A549 (cell line): ENCODE measurements around the gene MEGF6. TPM values are rescaled to one million over a fixed set of nuclear protein-coding genes. Genes with fewer than 3 reads are reported as not detected.

Experiments
- ATAC-seq, 2 experiments: fragments of 200-7000 bp in 1 of 2; fragments of >200 bp in 1 of 2; cut with Nextera tagmentation in 1 of 2; cut with Tn5 transposase in 1 of 2; 3 replicates each; pipeline versions ENCODE4 v1.8.0 to v1.9.1; 2018 to 2020; ENCODE audit warnings: mild to moderate bottlenecking in 1 of 2, moderate library complexity in 1 of 2
- CTCF ChIA-PET: fragments of 300-600 bp; sonication (Branson Sonifier 250); formaldehyde crosslinking; extraction: SDS; loops from one replicate; lab custom pipeline; 2021; ENCODE audit warnings: antibody characterized with exemption, inconsistent platforms; lab: Yijun Ruan, JAX
- POLR2A ChIA-PET: fragments of 350-600 bp; formaldehyde crosslinking; extraction: SDS; loops from one replicate; lab custom pipeline; 2021; ENCODE audit warnings: antibody characterized with exemption, inconsistent platforms; lab: Yijun Ruan, JAX
- DNase-seq, 2 experiments: peaks; one replicate each; pipeline versions ENCODE4 v3.0.0 to v3.0.0-alpha.2; 2011 to 2016; ENCODE audit warnings: low read depth in 1 of 2, low spot score in 1 of 2
- FAIRE-seq: peaks from 2 replicates; lab custom pipeline; 2011; peaks lifted over from hg19 to GRCh38; lab: Jason Lieb, UNC
- H3K27ac ChIP-seq, 2 experiments: fragments of >200 bp; sonication (Bioruptor Twin); formaldehyde crosslinking; 3 replicates each; pipeline ENCODE4 v1.5.1; 2016 to 2017
- H3K4me1 ChIP-seq: fragments of >200 bp; sonication (Bioruptor Twin); formaldehyde crosslinking; 3 replicates; pipeline ENCODE4 v1.6.1; 2016
- H3K4me2 ChIP-seq: fragments of >200 bp; sonication (Bioruptor Twin); formaldehyde crosslinking; 3 replicates; pipeline ENCODE4 v1.6.1; 2016
- H3K4me3 ChIP-seq: fragments of >200 bp; sonication (Bioruptor Twin); formaldehyde crosslinking; 3 replicates; pipeline ENCODE4 v1.5.1; 2016
- H3K9me3 ChIP-seq: fragments of >200 bp; sonication (Bioruptor Twin); formaldehyde crosslinking; 3 replicates; pipeline ENCODE4 v1.6.1; 2016
- CBX8 ChIP-seq: fragments of 200-600 bp; sonication (generic); IDR thresholded peaks from 2 replicates; pipeline ENCODE4 v1.6.1; 2016
- CEBPB ChIP-seq, 2 experiments: fragments of >200 bp in 1 of 2; sonication (Bioruptor Twin) in 1 of 2; formaldehyde crosslinking in 1 of 2; IDR thresholded peaks; 2 replicates each; pipeline ENCODE4 v1.6.1; 2012 to 2016
- EP300 ChIP-seq, 2 experiments: fragments of >200 bp; sonication (Bioruptor Twin); formaldehyde crosslinking; IDR thresholded peaks; 2 replicates in 1 of 2; 3 replicates in 1 of 2; pipeline ENCODE4 v1.6.1; 2016 to 2017
- ESRRA ChIP-seq: fragments of 150-350 bp; IDR thresholded peaks from 2 replicates; pipeline ENCODE4 v1.6.1; 2014; ENCODE audit warnings: mild to moderate bottlenecking, low read length, borderline replicate concordance
- FOSL2 ChIP-seq, 2 experiments: fragments of 450-650 bp in 1 of 2; fragments of >200 bp in 1 of 2; sonication (Bioruptor Twin) in 1 of 2; formaldehyde crosslinking; IDR thresholded peaks; 2 replicates each; pipeline versions ENCODE4 v1.5.0 to v1.6.1; 2016 to 2020; ENCODE audit warnings: mild to moderate bottlenecking in 1 of 2, moderate library complexity in 1 of 2
- HEYL ChIP-seq: fragments of 250-450 bp; sonication (Bioruptor Pico); IDR thresholded peaks from 2 replicates; pipeline ENCODE4 v1.8.0; 2021; ENCODE audit warnings: mild to moderate bottlenecking, moderate library complexity
- HOXA7 ChIP-seq: fragments of 250-450 bp; sonication (Bioruptor Pico); IDR thresholded peaks from 2 replicates; pipeline ENCODE4 v1.5.0; 2020; ENCODE audit warnings: mild to moderate bottlenecking, moderate library complexity
- MAFK ChIP-seq: fragments of 450-650 bp; IDR thresholded peaks from 2 replicates; pipeline ENCODE4 v1.6.1; 2014; ENCODE audit not compliant: partially characterized antibody
- MAZ ChIP-seq: fragments of 150-350 bp; IDR thresholded peaks from 2 replicates; pipeline ENCODE4 v1.6.1; 2014; ENCODE audit warnings: antibody characterized with exemption, low read depth, low read length, borderline replicate concordance
- MYC ChIP-seq: IDR thresholded peaks from 2 replicates; pipeline ENCODE4 v1.6.1; 2012; ENCODE audit warnings: mild to moderate bottlenecking, inconsistent platforms, low read length, improper control_type of control experiment, borderline replicate concordance
- RAD21 ChIP-seq, 2 experiments: fragments of >200 bp in 1 of 2; sonication (Bioruptor Twin) in 1 of 2; formaldehyde crosslinking in 1 of 2; IDR thresholded peaks in 1 of 2; conservative IDR thresholded peaks in 1 of 2; 2 replicates in 1 of 2; 3 replicates in 1 of 2; pipeline ENCODE4 v1.6.1; 2012 to 2018; ENCODE audit warnings: inconsistent platforms in 1 of 2
- ZFP36 ChIP-seq: fragments of 450-650 bp; IDR thresholded peaks from 2 replicates; pipeline ENCODE4 v1.6.1; 2014; ENCODE audit warnings: borderline replicate concordance; ENCODE audit not compliant: partially characterized antibody
- ZSCAN20 ChIP-seq: fragments of 250-450 bp; sonication (Bioruptor Pico); IDR thresholded peaks from 2 replicates; pipeline ENCODE4 v1.8.0; 2022; ENCODE audit warnings: mild to moderate bottlenecking, moderate library complexity
- WGBS: methylation state at CpG from one replicate; pipeline ENCODE4 v1.1.6; 2017; ENCODE audit errors: missing lambda C conversion rate; 5-methylcytosine and 5-hydroxymethylcytosine counted together
- polyA plus RNA-seq, 4 experiments: library from polyadenylated mRNA; depleted of rRNA in 3 of 4; stranded (reverse); fragments of >200 nt; fragmentation: RNase III in 1 of 4; extraction: RNeasy Plus Mini Kit Qiagen cat#74134 plus additional on column Dnase treatment in 1 of 4; gene quantifications; 2 replicates in 3 of 4; 3 replicates in 1 of 4; pipeline ENCODE4 v1.2.3, GENCODE V29; 2011 to 2017
- TF ChIP-seq, protein P1 (sequence below): fragments of 150-350 bp; IDR thresholded peaks from 2 replicates; pipeline ENCODE4 v1.6.1; 2014; ENCODE audit warnings: low read depth, mild to moderate bottlenecking, low read length
- TF ChIP-seq, protein P2 (sequence below): fragments of 250-450 bp; sonication (Bioruptor Pico); IDR thresholded peaks from 2 replicates; pipeline ENCODE4 v1.5.0; 2020; ENCODE audit warnings: low read depth, mild to moderate bottlenecking, moderate library complexity
- TF ChIP-seq, protein P3 (sequence below): IDR thresholded peaks from 2 replicates; pipeline ENCODE4 v1.6.1; 2012

The MEGF6 gene
- polyA plus RNA-seq, 2 of the 4 experiments (the other 2 are of a cell fraction): 0.66 to 13.7 TPM

DNA sequence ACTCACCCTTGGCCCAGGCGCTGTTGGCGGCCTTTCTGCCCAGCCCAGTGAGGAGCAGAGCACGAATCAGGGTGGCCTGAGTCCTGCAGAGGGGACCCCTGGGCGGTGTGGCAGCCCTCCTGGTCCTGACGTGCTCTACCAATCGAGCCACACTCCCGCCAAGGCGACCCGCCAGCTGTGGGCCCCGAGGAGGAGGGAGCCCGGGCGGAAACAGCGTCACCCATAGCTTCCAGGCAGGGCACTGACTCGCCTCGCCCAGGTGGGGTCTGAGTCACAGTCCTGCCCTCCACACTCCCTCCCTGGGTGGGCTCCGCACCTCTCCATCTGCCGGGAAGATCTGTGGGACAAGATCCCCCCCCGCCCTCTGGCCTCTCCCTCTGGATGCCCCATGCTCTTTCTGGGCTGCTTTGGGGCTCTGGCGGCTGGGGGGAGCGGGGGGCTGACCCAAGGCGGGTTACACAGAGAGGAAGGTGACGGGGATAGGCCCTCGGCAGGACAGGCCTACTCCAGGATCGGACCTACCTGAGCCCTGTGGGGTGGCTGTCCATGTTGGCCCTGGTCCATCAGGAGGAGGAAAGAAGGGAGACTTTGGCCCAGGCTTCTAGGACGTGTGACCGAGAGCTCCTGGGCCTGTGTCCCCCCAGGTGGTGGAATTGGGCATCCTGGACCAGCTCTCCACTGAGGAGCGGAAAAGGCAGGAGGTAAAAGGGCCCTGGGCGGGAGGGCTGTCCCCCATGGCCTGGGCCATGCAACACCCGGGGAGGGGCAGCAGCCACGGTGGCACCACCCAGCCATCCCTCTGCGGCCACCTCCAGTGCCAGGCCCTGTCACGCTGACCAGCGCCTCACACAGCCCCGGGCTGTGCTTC, 142.8 kb downstream of the MEGF6 start (continued):
- TF ChIP-seq FOSL2 (IDR thresholded peaks at IDR 0.05) (no peak), FOSL2 (CRISPR knock-in tag; IDR thresholded peaks at IDR 0.05) (no peak), ESRRA (no peak), MYC (no peak), EP300 (IDR thresholded peaks at IDR 0.05) (no peak), CEBPB (IDR thresholded peaks at IDR 0.05) (no peak), RAD21 (conservative IDR thresholded peaks at IDR 0.05 in 1 of 2, IDR thresholded peaks at IDR 0.05 in 1 of 2) (no peak), MAFK (no peak), ZSCAN20 (CRISPR knock-in tag) (no peak)
- TF ChIP-seq, protein P1, sequence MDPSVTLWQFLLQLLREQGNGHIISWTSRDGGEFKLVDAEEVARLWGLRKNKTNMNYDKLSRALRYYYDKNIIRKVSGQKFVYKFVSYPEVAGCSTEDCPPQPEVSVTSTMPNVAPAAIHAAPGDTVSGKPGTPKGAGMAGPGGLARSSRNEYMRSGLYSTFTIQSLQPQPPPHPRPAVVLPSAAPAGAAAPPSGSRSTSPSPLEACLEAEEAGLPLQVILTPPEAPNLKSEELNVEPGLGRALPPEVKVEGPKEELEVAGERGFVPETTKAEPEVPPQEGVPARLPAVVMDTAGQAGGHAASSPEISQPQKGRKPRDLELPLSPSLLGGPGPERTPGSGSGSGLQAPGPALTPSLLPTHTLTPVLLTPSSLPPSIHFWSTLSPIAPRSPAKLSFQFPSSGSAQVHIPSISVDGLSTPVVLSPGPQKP: no peak

DNA sequence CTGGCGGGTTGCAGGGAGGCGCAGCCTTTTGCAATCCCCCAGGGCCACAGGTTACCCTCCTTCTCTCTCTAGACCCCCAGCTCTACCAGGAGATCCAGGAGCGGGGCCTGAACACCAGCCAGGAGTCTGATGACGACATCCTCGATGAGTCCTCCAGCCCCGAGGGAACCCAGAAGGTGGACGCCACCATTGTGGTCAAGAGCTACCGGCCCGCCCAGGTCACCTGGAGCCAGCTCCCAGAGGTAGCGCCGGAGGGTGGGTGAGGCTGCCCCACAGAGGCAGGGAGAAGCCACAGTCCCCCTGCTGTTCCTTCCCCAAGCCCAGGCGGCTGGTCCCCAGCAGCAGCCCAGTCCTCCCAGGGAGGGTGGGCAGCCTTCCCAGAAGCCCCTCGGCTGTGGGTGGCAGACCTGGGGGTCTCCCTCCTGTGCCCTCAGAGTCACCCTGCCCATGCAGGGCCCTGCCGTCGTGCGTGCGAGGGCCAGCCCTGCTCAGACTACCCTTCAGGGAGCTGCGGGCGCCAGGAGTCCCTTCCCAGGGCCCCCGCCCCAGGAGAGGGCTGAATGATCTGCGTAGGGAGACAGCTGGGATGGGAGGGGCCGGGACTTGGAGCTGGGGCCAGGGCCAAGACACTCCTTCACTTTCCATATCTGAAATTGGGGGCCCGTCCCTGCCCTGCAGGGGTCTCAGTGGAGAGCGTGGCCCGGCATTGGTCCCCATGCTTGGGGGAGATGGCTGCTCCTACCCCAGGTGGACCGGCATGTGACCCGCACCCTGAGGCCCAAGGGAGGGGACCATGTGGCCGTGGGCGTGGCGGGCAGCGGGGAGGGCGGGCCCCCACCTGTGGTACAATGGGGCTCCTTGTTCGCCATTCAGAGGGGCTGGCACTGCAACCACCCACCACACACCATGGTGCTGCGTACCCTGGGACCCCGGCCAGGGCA, 143.9 kb downstream of the MEGF6 start:
- DNase-seq (no peak), FAIRE-seq (no peak), ATAC-seq (no peak)
- H3K4me3 ChIP-seq: no peak overlapping the region
- H3K9me3 ChIP-seq: no peaks in the 10 kb centered on the region
- H3K4me2 ChIP-seq: no peak overlapping the region
- no peak overlapping the region for H3K27ac ChIP-seq
- POLR2A ChIA-PET: no interaction called here
- CTCF ChIA-PET: interaction anchor here (0.9 to 4.0 kb wide), 3 partner anchors 15 to 23 kb away, joined by 3 to 26 read pairs (median 3); no protein-coding TSS in a partner anchor
- WGBS: 82% methylated on average over 4 of the region's 35 CpGs
- TF ChIP-seq, protein P2, sequence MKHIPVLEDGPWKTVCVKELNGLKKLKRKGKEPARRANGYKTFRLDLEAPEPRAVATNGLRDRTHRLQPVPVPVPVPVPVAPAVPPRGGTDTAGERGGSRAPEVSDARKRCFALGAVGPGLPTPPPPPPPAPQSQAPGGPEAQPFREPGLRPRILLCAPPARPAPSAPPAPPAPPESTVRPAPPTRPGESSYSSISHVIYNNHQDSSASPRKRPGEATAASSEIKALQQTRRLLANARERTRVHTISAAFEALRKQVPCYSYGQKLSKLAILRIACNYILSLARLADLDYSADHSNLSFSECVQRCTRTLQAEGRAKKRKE (CRISPR knock-in tag): no peak
- TF ChIP-seq CEBPB (IDR thresholded peaks at IDR 0.05) (no peak), CBX8 (no peak), HOXA7 (no peak), HEYL (CRISPR knock-in tag) (no peak), ZFP36 (no peak), MAZ (no peak)
- peaks cover 12% of the 10 kb centered on the region for H3K4me1 ChIP-seq

DNA sequence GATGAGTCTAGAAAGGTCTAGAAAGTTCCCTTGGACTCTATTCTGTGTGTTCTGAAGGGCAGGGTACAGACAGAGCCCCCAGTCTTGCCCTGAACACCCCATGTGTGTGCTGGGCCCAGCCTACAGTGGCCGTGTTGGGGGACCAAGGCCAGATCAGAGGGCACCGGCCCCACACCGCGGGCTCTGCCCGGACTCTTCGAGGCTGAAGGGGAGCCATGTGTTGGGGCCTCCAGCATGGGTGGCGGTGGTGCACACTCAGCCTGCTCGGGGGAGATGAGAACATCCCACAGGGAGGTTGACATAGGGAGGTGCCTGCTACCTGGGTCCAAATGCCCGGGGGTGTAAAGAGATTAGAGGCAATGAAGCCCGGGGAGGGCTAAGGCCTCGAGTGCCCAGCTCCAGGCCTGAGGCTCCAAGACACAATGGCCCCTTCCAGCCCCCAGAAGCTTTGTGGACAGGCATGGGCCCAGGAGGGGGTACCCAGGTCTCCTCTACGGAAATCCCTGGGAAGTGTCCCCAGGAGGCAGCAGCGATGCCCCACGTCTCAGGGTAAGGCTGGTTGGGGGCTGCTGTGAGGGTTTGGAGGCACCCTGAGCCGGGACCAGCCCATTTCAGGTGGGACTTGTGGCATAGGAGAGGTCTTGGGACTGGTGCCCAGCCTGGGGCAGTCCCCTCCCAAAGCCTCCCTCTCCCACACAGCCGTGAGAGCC, 144.8 kb downstream of the MEGF6 start:
- CTCF ChIA-PET: interaction anchor here (0.7 to 4.0 kb wide), 2 partner anchors 14 to 149 kb away, joined by 3 to 26 read pairs; no protein-coding TSS in a partner anchor
- ATAC-seq: no peak
- H3K4me1 ChIP-seq: peaks cover 10% of the 10 kb centered on the region
- TF ChIP-seq, protein P3, sequence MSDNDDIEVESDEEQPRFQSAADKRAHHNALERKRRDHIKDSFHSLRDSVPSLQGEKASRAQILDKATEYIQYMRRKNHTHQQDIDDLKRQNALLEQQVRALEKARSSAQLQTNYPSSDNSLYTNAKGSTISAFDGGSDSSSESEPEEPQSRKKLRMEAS: no peak
- TF ChIP-seq, all 56 proteins: peak for 0
- FAIRE-seq (no peak), DNase-seq (no peak)
- Histone ChIP-seq H3K4me3 (no peak overlapping the region), H3K9me3 (no peaks in the 10 kb centered on the region), H3K27ac (no peak overlapping the region), H3K4me2 (no peak overlapping the region)
- POLR2A ChIA-PET: no interaction called here
- WGBS: 66% methylated on average over 3 of the region's 16 CpGs
